Cerebellar cortex (tissue), 1 donor: ENCODE measurements around the gene CAMSAP3.

Experiments used
- DNase-seq: peaks from one replicate; pipeline ENCODE4 v3.0.0-alpha.2; 2015; ENCODE audit warnings: low spot score

The CAMSAP3 gene

GRCh38 chr19:7652061-7652641 is 56.5 kb downstream of the CAMSAP3 start:
- peak; percentile 73 for DNase-seq

DNA sequence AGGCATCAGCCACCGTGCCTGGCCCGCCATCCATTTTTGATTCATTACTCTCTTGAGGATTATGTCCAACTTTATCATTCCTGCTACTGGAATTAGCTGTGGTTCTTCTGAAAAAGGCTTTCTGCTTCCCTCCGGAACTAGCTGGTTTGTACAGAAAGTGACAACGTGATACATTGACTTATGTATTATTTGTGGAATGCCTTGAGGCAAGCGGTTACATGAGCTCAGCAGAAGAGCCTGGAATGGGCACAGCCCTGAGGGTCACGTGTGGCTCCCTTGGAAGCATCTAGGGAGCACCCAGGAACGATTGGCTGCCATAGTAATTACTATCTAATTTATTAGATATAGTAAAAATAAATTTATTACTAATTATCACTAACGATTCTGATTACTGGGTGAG is 58.7 kb downstream of the CAMSAP3 start:
- DNase-seq: no peak

- DNase-seq: no peak
These were observed 59.9 kb downstream of the CAMSAP3 start for GRCh38 chr19:7655581-7655980.

DNA sequence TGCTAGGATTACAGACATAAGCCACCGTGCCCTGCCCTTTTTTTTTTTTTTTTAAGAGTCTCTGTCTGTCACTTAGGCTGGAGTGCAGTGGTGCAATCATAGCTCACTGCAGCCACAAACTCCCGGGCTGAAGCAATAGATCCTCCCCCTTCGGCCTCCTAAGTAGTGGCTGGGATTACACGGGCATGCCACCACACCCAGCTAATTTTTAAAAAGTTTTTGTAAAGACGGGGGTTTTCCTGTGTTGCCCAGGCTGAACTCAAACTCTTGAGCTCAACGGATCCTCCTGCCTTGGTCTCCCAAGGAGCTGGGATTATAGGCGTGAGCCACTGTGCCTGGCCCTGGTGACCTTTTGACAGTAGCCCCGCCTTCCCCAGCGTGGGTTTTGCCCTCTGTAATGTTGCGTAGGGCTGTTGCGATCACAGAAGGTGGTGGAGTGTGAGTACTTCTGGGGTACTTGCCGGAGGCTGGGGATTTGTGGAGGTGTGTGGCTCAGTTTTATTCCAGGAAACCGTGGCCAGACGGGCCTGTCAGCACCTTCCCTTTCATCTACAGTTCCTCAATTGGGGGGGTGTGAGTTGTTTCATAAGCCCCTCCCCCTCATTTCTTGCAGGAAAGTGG is 61.6 kb downstream of the CAMSAP3 start:
- DNase-seq: no peak

GRCh38 chr19:7658219-7658686 is 62.6 kb downstream of the CAMSAP3 start:
- DNase-seq: no peak

DNA sequence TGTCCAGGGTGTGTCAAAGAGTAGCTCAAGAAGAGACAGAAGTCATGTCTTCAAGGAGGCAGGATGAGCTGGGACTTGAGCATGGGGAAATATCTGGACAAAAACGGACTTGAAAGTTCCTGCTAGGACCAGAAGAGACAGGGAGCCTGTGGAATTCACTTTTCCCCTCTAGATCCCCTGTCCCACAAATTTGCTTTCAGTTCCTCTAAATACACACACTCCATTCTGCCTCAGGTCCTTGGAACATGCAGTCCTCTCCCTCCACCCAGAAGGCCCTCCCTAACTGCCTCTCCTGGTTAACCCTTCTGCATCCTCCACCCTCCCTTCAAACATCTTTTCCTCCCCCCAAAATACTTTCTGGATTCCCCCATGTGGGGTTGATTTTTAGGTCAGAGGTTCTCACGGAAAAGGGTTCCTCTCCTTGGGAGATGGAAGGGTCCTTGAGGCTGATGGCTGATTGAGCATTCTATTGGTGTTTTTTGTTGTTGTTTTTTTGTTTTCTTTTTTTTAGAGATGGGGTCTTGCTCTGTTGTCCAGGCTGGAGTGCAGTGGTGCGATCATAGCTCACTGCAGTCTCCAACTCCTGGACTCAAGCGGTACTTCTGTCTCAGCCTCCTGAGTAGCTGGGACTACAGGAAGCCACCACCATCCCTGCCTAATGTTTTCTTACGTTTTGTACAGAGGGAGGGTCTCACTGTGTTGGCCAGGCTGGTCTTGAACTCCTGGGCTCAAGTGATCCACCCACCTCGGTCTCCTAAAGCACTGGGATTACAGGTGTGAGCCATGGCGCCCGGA is 66.3 kb downstream of the CAMSAP3 start:
- no peak for DNase-seq

GRCh38 chr19:7662657-7663056 is 67.0 kb downstream of the CAMSAP3 start:
- DNase-seq: no peak

- no peak for DNase-seq
These were observed 68.0 kb downstream of the CAMSAP3 start for GRCh38 chr19:7663706-7664105.

GRCh38 chr19:7665076-7665475 is 69.4 kb downstream of the CAMSAP3 start:
- DNase-seq: no peak
